IPS-15b (cell line): ENCODE measurements around the gene CDH16.
"Not testable (repeated sequence)": the region's sequence is repeated elsewhere in the genome, so short reads cannot be mapped to it uniquely, and the experiment has no call there.

Experiments
- H3K27me3 ChIP-seq: one replicate; pipeline ENCODE4 v1.6.1; 2013; ENCODE audit warnings: low read length; ENCODE audit not compliant: control insufficient read depth, insufficient read depth
- H3K36me3 ChIP-seq: one replicate; pipeline ENCODE4 v1.6.1; 2013; ENCODE audit warnings: low read length; ENCODE audit not compliant: control insufficient read depth, insufficient read depth
- H3K4me1 ChIP-seq: one replicate; pipeline ENCODE4 v1.6.1; 2013; ENCODE audit warnings: mild to moderate bottlenecking, low read length; ENCODE audit not compliant: control insufficient read depth, insufficient read depth
- H3K4me3 ChIP-seq: one replicate; pipeline ENCODE4 v1.5.1; 2013; ENCODE audit warnings: low read depth, low read length
- H3K9ac ChIP-seq: one replicate; pipeline ENCODE4 v1.6.1; 2013; ENCODE audit warnings: low read depth, mild to moderate bottlenecking, low read length
- H3K9me3 ChIP-seq: one replicate; pipeline ENCODE4 v1.6.1; 2013; ENCODE audit warnings: mild to moderate bottlenecking, low read length; ENCODE audit not compliant: control insufficient read depth, insufficient read depth

CDH16 gene

GRCh38 chr16:66918803-66919568, at the start of gene CDH16:
Gene CDH16 (minus strand): TSS chr16:66918885. CDS start chr16:66918065, 820 bp downstream.
- no peaks in the 10 kb centered on the region for H3K9me3 ChIP-seq
- H3K36me3 ChIP-seq = no peaks in the 10 kb centered on the region
- H3K27me3 ChIP-seq = peaks cover 9% of the 10 kb centered on the region
- no peak within 1 kb of the TSS for H3K9ac ChIP-seq
- H3K4me3 ChIP-seq = no peak within 1 kb of the TSS
- H3K4me1 ChIP-seq = no peaks in the 10 kb centered on the region

- Histone ChIP-seq H3K4me1 (no peaks in the 10 kb centered on the region), H3K4me3 (no peak overlapping the region), H3K9ac (no peak overlapping the region), H3K36me3 (no peaks in the 10 kb centered on the region), H3K9me3 (no peaks in the 10 kb centered on the region), H3K27me3 (no peaks in the 10 kb centered on the region)
Measured at GRCh38 chr16:66964049-66964448, 45.4 kb upstream of the CDH16 start.

- Histone ChIP-seq H3K36me3 (no peaks in the 10 kb centered on the region), H3K4me1 (no peaks in the 10 kb centered on the region), H3K27me3 (no peaks in the 10 kb centered on the region), H3K9ac (no peak overlapping the region), H3K4me3 (no peak overlapping the region), H3K9me3 (no peaks in the 10 kb centered on the region)
Measured at GRCh38 chr16:66961914-66962313, 43.2 kb upstream of the CDH16 start.

- no peak within 1 kb of the TSS for H3K9ac ChIP-seq
- H3K4me3 ChIP-seq = peak within 1 kb of the TSS; percentile 46
- H3K27me3 ChIP-seq = no peaks in the 10 kb centered on the region
- no peaks in the 10 kb centered on the region for H3K4me1 ChIP-seq
- H3K36me3 ChIP-seq = no peaks in the 10 kb centered on the region
- H3K9me3 ChIP-seq = no peaks in the 10 kb centered on the region
Measured at GRCh38 chr16:66961065-66961744, 42.5 kb upstream of the CDH16 start, which contains the start of gene CES3. Gene CES3 (plus strand): TSS chr16:66961266. CDS start chr16:66961308, 42 bp downstream.

GRCh38 chr16:66960270-66960669, 41.6 kb upstream of the CDH16 start:
- H3K9me3 ChIP-seq = no peaks in the 10 kb centered on the region
- no peak overlapping the region for H3K4me3 ChIP-seq
- H3K9ac ChIP-seq = no peak overlapping the region
- H3K27me3 ChIP-seq = no peaks in the 10 kb centered on the region
- no peaks in the 10 kb centered on the region for H3K36me3 ChIP-seq
- H3K4me1 ChIP-seq = no peaks in the 10 kb centered on the region

- no peak overlapping the region for H3K4me3 ChIP-seq
- H3K9me3 ChIP-seq = no peaks in the 10 kb centered on the region
- no peaks in the 10 kb centered on the region for H3K36me3 ChIP-seq
- H3K27me3 ChIP-seq = no peaks in the 10 kb centered on the region
- H3K9ac ChIP-seq = no peak overlapping the region
- H3K4me1 ChIP-seq = no peaks in the 10 kb centered on the region
Measured at GRCh38 chr16:66959704-66960161, 41.0 kb upstream of the CDH16 start.

- Histone ChIP-seq H3K27me3 (no peaks in the 10 kb centered on the region), H3K4me1 (no peaks in the 10 kb centered on the region), H3K4me3 (no peak overlapping the region), H3K9ac (no peak overlapping the region), H3K36me3 (no peaks in the 10 kb centered on the region), H3K9me3 (no peaks in the 10 kb centered on the region)
Measured at GRCh38 chr16:66958857-66959703, 40.4 kb upstream of the CDH16 start.

- H3K36me3 ChIP-seq, H3K4me1 ChIP-seq, H3K27me3 ChIP-seq, H3K4me3 ChIP-seq, H3K9me3 ChIP-seq, H3K9ac ChIP-seq: not testable (repeated sequence)
Measured at GRCh38 chr16:66956154-66956457, 37.4 kb upstream of the CDH16 start.

- not testable (repeated sequence) for H3K4me1 ChIP-seq, H3K9me3 ChIP-seq, H3K36me3 ChIP-seq, H3K9ac ChIP-seq, H3K4me3 ChIP-seq, H3K27me3 ChIP-seq
Measured at GRCh38 chr16:66955363-66956153, 36.9 kb upstream of the CDH16 start.

GRCh38 chr16:66954097-66954659, 35.5 kb upstream of the CDH16 start:
- H3K4me3 ChIP-seq = no peak overlapping the region
- H3K4me1 ChIP-seq = no peaks in the 10 kb centered on the region
- H3K9ac ChIP-seq = no peak overlapping the region
- H3K27me3 ChIP-seq = peaks cover 16% of the 10 kb centered on the region
- no peaks in the 10 kb centered on the region for H3K9me3 ChIP-seq
- no peaks in the 10 kb centered on the region for H3K36me3 ChIP-seq
